ENCODE measurements around the gene LDLRAD2. TPM values are rescaled to one million over a fixed set of nuclear protein-coding genes. Genes with fewer than 3 reads are reported as not detected.

LDLRAD2 gene
- total RNA-seq, 4 donors from 2014 or later: 0.48 TPM; not detected in 3

GRCh38 chr1:21830792-21831453, 18.9 kb downstream of the LDLRAD2 start:
- intact Hi-C loops (cut with DNase I; ENCODE audit: low total_unique reads): no loop called here
- TF ChIP-seq POLR2AphosphoS5 (IDR thresholded peaks at IDR 0.05) (no peak), CTCF (IDR thresholded peaks at IDR 0.05) (no peak), POLR2A (IDR thresholded peaks at IDR 0.05) (no peak), EP300 (IDR thresholded peaks at IDR 0.05; ENCODE audit: low read depth) (no peak)
- Histone ChIP-seq H3K4me3 (no peak overlapping the region), H3K9me3 (no peaks in the 10 kb centered on the region), H3K4me1 (no peaks in the 10 kb centered on the region), H3K27me3 (no peaks in the 10 kb centered on the region), H3K36me3 (peaks cover 0 to 74% (median 27%) of the 10 kb centered on the region in 4 donors), H3K27ac (no peak overlapping the region)
- no peak for DNase-seq
- in situ Hi-C loops (cut with MboI; ENCODE audit: low pct_ligation_motif_present in 1 of 4, low pct_unique_long_range_greater_than_20kb in 1 of 4, low sequenced_read_pairs in 3 of 4): no loop called here
- 94 to 95% methylated on average over 12 to 22 of the region's 23 CpGs for WGBS, 2 donors (ENCODE audit: low coverage in 1 of 2)

GRCh38 chr1:21831454-21831970, 19.4 kb downstream of the LDLRAD2 start:
- WGBS, 2 donors (ENCODE audit: low coverage in 1 of 2): 83 to 89% methylated on average over 2 to 14 of the region's 14 CpGs
- intact Hi-C loops (cut with DNase I; ENCODE audit: low total_unique reads): no loop called here
- H3K36me3 ChIP-seq: peaks cover 0 to 78% (median 28%) of the 10 kb centered on the region in 4 donors

GRCh38 chr1:21833392-21833976, 21.4 kb downstream of the LDLRAD2 start:
- intact Hi-C loops (cut with DNase I; ENCODE audit: low total_unique reads): no loop called here
- in situ Hi-C loops (cut with MboI; ENCODE audit: low pct_ligation_motif_present in 1 of 4, low pct_unique_long_range_greater_than_20kb in 1 of 4, low sequenced_read_pairs in 3 of 4): no loop called here
- H3K36me3 ChIP-seq: peaks cover 0 to 79% (median 24%) of the 10 kb centered on the region in 4 donors
- 90% methylated on average over 11 of the region's 11 CpGs; no CpG with 5 or more reads in 1 of the 2 donors for WGBS, 2 donors (ENCODE audit: low coverage in 1 of 2)
- DNase-seq: no peak
- H3K27ac ChIP-seq: no peak overlapping the region
- H3K9me3 ChIP-seq: no peaks in the 10 kb centered on the region
- no peak overlapping the region for H3K4me3 ChIP-seq
- H3K27me3 ChIP-seq: no peaks in the 10 kb centered on the region
- TF ChIP-seq CTCF (IDR thresholded peaks at IDR 0.05) (no peak), POLR2AphosphoS5 (IDR thresholded peaks at IDR 0.05) (no peak), POLR2A (IDR thresholded peaks at IDR 0.05) (no peak), EP300 (IDR thresholded peaks at IDR 0.05; ENCODE audit: low read depth) (no peak)
- H3K4me1 ChIP-seq: no peaks in the 10 kb centered on the region

More at GRCh38 chr1:21831454-21831970, 19.4 kb downstream of the LDLRAD2 start:
- no peaks in the 10 kb centered on the region for H3K27me3 ChIP-seq
- no peak for DNase-seq
- no peak overlapping the region for H3K4me3 ChIP-seq
- TF ChIP-seq CTCF (IDR thresholded peaks at IDR 0.05) (no peak), POLR2A (IDR thresholded peaks at IDR 0.05) (no peak), EP300 (IDR thresholded peaks at IDR 0.05; ENCODE audit: low read depth) (no peak), POLR2AphosphoS5 (IDR thresholded peaks at IDR 0.05) (no peak)
- H3K27ac ChIP-seq: no peak overlapping the region
- no peaks in the 10 kb centered on the region for H3K4me1 ChIP-seq
- no peaks in the 10 kb centered on the region for H3K9me3 ChIP-seq
- in situ Hi-C loops (cut with MboI; ENCODE audit: low pct_ligation_motif_present in 1 of 4, low pct_unique_long_range_greater_than_20kb in 1 of 4, low sequenced_read_pairs in 3 of 4): no loop called here

GRCh38 chr1:21834094-21834493, 22.0 kb downstream of the LDLRAD2 start:
- Histone ChIP-seq H3K4me1 (no peaks in the 10 kb centered on the region), H3K27ac (no peak overlapping the region), H3K9me3 (no peaks in the 10 kb centered on the region), H3K4me3 (no peak overlapping the region), H3K27me3 (no peaks in the 10 kb centered on the region), H3K36me3 (peaks cover 0 to 80% (median 21%) of the 10 kb centered on the region in 4 donors)
- WGBS, 2 donors (ENCODE audit: low coverage in 1 of 2): 83 to 100% methylated on average over 1 of the region's 1 CpG
- in situ Hi-C loops (cut with MboI; ENCODE audit: low pct_ligation_motif_present in 1 of 4, low pct_unique_long_range_greater_than_20kb in 1 of 4, low sequenced_read_pairs in 3 of 4) (no loop called here), intact Hi-C loops (cut with DNase I; ENCODE audit: low total_unique reads) (no loop called here)
- no peak for DNase-seq
- TF ChIP-seq POLR2A (IDR thresholded peaks at IDR 0.05): no peak
- no peak for TF ChIP-seq POLR2AphosphoS5 (IDR thresholded peaks at IDR 0.05)
- no peak for TF ChIP-seq CTCF (IDR thresholded peaks at IDR 0.05)
- TF ChIP-seq EP300 (IDR thresholded peaks at IDR 0.05; ENCODE audit: low read depth): no peak
